Chondrocyte (in vitro differentiated cells): ENCODE data around the gene SND1. TPM values are rescaled to one million over a fixed set of nuclear protein-coding genes. Genes with fewer than 3 reads are reported as not detected.
A peak's percentile ranks its signal among the peaks of the same experiment; 100 is the strongest.
"Not testable (repeated sequence)": the region's sequence is repeated elsewhere in the genome, so short reads cannot be mapped to it uniquely, and the experiment has no call there.

ENCODE experiments used
- DNase-seq: peaks from one replicate; pipeline ENCODE4 v3.0.0; 2021; ENCODE audit warnings: mixed read lengths, low spot score
- H3K27ac Mint-ChIP-seq: one replicate; pipeline ENCODE4 v1.8.0; 2021; ENCODE audit warnings: mild to moderate bottlenecking, moderate library complexity, mixed read lengths; ENCODE audit not compliant: unreplicated experiment
- H3K27me3 Mint-ChIP-seq: 2 replicates; pipeline ENCODE4 v1.8.0; 2021; ENCODE audit warnings: low read depth, mixed read lengths
- H3K36me3 Mint-ChIP-seq: 2 replicates; pipeline ENCODE4 v1.8.0; 2021; ENCODE audit warnings: low read depth, mixed read lengths
- H3K4me1 Mint-ChIP-seq: 2 replicates; pipeline ENCODE4 v1.8.0; 2021; ENCODE audit warnings: low read depth, mild to moderate bottlenecking, mixed read lengths
- H3K4me3 Mint-ChIP-seq: one replicate; pipeline ENCODE4 v1.8.0; 2021; ENCODE audit warnings: mild to moderate bottlenecking, moderate library complexity, mixed read lengths; ENCODE audit not compliant: unreplicated experiment
- H3K9me3 Mint-ChIP-seq: 2 replicates; pipeline ENCODE4 v1.8.0; 2021; ENCODE audit warnings: low read depth, mixed read lengths
- CTCF ChIP-seq: fragments of 200-600 bp; sonication (generic); IDR thresholded peaks from 2 replicates; pipeline ENCODE4 v1.5.0; 2021; ENCODE audit warnings: antibody characterized with exemption, mild to moderate bottlenecking, moderate library complexity
- total RNA-seq: library from RNA; stranded (reverse); gene quantifications from 3 replicates; pipeline ENCODE4 v1.2.1, GENCODE V29; 2021

SND1 gene
- total RNA-seq, 1 donor from 2014 or later = 229 TPM

DNA sequence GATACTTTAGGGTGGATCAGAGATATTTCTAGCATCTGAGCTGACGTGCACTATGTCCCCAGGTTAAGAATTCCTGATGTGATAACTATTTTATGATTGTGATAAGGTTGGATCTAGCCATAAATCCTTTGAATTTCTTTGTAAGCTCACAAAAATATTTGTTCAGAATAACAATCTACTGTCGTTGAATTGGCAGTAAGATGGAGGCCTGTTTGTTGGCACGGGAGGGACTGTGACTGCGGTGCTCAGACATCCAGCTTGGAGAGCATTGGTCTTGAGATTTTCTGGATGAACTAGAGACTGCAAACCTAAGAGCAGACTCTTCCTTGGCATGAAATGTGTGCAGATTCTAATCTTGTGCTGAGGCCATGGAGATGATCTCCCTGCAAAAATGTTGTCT lies 248.1 kb downstream of the SND1 start:
- peaks cover 42% of the 10 kb centered on the region for H3K4me1 Mint-ChIP-seq
- no peak overlapping the region for H3K27ac Mint-ChIP-seq
- no peaks in the 10 kb centered on the region for H3K9me3 Mint-ChIP-seq
- no peak for TF ChIP-seq CTCF
- no peak overlapping the region for H3K4me3 Mint-ChIP-seq
- DNase-seq = no peak
- H3K27me3 Mint-ChIP-seq = no peaks in the 10 kb centered on the region
- H3K36me3 Mint-ChIP-seq = no peaks in the 10 kb centered on the region

- no peak for DNase-seq
- Mint-ChIP-seq H3K9me3 (no peaks in the 10 kb centered on the region), H3K4me1 (peaks cover 51% of the 10 kb centered on the region), H3K4me3 (no peak overlapping the region), H3K36me3 (no peaks in the 10 kb centered on the region), H3K27ac (peak overlapping the region; percentile 8), H3K27me3 (no peaks in the 10 kb centered on the region)
- no peak for TF ChIP-seq CTCF
These were observed 249.0 kb downstream of the SND1 start for GRCh38 chr7:127900732-127901685.

GRCh38 chr7:127901895-127902703 lies 250.1 kb downstream of the SND1 start:
- Mint-ChIP-seq H3K27ac (no peak overlapping the region), H3K4me3 (no peak overlapping the region), H3K36me3 (no peaks in the 10 kb centered on the region), H3K4me1 (peaks cover 55% of the 10 kb centered on the region), H3K27me3 (no peaks in the 10 kb centered on the region), H3K9me3 (no peaks in the 10 kb centered on the region)
- no peak for TF ChIP-seq CTCF
- DNase-seq = no peak

- not testable (repeated sequence) for H3K27me3 Mint-ChIP-seq, H3K4me3 Mint-ChIP-seq, H3K36me3 Mint-ChIP-seq, H3K27ac Mint-ChIP-seq, H3K9me3 Mint-ChIP-seq, DNase-seq
- peaks cover 61% of the 10 kb centered on the region for H3K4me1 Mint-ChIP-seq
These were observed 250.8 kb downstream of the SND1 start for GRCh38 chr7:127902753-127903152.

DNA sequence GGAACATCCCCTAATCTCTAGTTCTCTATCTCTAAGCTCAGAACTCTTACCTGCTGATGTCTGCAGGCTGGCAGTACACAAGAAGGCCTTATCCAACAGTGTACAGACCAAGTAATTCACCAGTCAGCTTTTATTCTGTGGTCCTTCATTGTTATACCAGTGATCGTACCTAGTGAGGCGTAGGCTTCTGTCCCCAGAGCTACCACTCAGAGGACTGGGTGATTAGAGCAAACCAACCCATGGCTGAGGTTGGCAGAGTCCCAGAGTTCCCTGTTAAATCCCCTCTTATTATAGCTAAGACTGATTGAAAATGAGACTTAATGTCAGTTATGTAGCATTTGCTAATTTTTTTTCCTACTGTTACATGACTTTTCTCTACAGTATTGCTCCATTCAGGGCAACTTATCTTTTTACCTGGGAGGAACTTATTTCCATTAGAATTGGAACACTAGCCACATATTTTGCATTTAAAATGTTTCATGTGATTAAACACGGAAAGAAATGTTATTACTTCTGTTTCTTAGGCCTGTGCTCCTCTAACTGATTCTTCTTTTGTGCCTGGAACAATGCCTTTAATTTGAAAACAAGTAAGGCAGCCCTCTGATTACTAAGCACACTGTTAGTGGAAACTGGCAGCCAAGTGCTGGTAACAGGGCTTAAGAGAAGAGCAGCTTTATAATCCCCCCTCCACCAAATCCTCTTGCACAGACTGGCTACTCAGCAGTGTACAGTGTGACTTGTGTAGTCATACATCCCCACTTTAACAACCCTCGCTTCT lies 252.1 kb downstream of the SND1 start:
- H3K9me3 Mint-ChIP-seq = no peaks in the 10 kb centered on the region

More for the DNA sequence above, 252.1 kb downstream of the SND1 start:
- Mint-ChIP-seq H3K36me3 (peaks cover 2% of the 10 kb centered on the region), H3K4me1 (peaks cover 67% of the 10 kb centered on the region), H3K27me3 (no peaks in the 10 kb centered on the region), H3K27ac (peak overlapping the region; percentile 25), H3K4me3 (no peak overlapping the region)
- no peak for TF ChIP-seq CTCF
- no peak for DNase-seq
